CD4-positive, alpha-beta T cell treated with Interleukin-15 for 1 hour (primary cell): ENCODE measurements around the gene CCDC152.
"Not testable (repeated sequence)": the region's sequence is repeated elsewhere in the genome, so short reads cannot be mapped to it uniquely, and the experiment has no call there.

ENCODE experiments used
- DNase-seq: peaks from one replicate; pipeline ENCODE4 v3.0.0-alpha.2; 2020

The CCDC152 gene

DNA sequence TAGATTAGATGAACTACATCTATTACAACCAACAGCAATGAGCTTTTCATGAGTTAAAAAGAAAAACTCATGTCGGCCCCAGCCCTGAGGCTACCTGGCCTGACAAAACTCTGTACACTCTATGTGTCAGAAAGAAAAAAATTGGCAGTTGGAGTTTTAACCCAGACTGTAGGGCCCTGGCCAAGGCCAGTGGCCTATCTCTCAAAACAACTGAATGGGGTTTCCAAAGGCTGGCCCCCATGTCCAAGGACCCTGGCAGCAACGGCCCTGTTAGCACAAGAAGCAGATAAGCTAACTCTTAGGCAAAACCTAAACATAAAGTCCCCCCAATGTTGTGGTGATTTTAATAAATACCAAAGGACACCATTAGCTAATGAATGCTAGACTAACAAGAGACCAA lies 59.9 kb downstream of the CCDC152 start:
- not testable (repeated sequence) for DNase-seq

- DNase-seq = no peak
Measured at GRCh38 chr5:42819745-42820144, 63.1 kb downstream of the CCDC152 start.

DNA sequence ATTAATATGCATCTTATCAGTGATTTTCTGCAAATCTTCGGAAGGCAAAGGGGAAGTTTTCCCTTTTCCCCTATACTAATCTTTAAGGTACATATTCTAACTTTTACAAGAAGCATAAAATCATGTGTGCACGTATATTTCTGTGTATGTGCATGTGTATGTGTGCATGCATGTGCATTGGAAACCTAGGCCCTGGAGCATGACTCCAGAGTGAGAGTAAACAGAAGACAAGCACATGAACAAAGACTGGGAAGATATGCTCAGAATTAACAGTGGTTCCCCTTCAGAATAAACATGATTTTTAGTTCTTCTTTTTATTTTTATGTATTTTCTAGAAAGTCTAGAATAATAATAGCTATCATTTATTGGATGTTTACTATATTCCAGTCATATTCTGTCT lies 65.9 kb downstream of the CCDC152 start:
- no peak for DNase-seq

- no peak for DNase-seq
Measured at GRCh38 chr5:42824347-42824976, 67.8 kb downstream of the CCDC152 start.

DNA sequence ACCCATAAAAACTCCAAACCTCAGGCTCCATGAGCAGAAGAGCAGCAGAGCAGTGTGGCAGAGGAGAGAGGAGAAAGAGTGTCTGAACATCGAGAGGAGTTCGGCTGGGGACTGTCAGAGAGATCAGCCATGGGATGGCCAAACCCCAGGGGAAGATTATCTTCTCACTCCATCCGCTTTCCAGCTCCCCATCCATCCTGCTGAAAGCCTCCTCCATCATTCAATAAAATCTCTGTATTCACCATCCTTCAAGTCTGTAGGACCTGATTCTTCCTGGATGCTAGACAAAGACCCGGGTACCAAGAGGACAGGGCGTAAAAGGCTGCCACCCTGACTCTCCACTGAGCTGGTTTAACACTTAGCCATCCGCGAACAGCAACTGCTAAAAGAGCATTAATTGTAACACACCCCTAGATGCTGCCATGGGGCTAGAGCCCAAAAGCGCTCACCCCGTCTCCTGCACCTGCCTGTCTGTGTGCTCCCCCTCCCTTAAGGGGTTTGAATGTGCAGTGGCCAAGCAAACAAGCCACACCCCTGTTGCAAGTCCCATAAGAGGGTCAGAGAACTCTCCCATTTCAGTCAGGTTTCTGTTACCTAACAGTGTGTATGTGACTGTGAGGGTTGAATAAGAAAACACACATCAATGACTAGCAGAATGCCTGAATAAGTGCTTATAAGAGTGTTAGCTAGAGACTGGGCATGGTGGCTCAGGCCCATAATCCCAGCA lies 69.0 kb downstream of the CCDC152 start:
- no peak for DNase-seq

DNA sequence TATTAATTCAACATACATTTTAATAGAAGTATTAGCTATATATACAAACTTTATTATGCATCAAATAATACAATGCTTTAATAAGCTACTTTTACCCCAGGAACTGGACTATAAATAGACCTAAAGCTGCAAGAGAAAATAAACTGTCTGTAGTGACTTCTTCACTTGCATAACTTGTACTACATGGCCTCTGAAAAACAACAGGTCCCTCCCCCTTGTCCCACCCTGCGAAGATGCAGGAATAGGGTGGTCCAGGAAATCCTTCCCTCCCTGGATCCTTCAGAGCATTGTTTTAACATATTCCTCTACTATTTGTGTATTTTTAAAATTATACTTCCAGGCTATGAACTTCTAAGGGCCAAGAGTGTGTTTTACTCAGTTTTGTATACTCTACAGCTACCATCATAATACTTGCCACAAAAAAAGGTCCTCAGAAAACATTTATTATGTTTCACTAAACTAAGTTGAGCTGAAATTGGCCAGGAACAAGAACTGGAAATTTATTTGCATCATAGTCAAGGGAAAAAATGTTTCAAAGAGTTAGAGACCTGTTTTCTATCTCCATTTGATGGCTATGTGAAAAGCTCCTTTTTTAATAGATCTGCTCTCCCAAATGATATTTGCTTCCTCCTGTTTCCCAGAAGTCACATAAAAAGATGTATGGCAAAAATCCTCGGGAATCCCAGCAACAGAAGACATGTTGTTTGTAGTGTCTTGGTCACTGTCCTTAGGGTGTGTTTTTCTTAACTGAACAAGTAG lies 70.3 kb downstream of the CCDC152 start:
- no peak for DNase-seq

- no peak for DNase-seq
Measured at GRCh38 chr5:42828671-42829070, 72.1 kb downstream of the CCDC152 start.

- DNase-seq = no peak
Measured at GRCh38 chr5:42830924-42831323, 74.3 kb downstream of the CCDC152 start.

DNA sequence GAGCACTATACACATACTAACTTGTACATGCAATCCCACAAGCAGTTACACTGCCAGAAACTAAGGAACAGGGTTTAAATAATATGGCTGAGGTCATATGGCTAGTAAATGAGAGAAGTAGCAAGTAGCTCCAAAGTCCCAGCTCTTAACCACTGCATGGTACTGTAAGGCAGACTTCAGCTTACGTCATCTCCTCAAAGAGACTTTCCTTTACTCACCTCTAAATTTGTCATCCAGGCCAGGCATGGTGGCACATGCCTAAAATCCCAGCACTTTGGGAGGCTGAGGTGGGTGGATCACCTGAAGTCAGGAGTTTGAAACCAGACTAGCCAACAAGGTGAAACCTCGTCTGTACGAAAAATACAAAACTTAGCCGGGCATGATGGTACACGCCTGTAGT lies 75.4 kb downstream of the CCDC152 start:
- DNase-seq = no peak

DNA sequence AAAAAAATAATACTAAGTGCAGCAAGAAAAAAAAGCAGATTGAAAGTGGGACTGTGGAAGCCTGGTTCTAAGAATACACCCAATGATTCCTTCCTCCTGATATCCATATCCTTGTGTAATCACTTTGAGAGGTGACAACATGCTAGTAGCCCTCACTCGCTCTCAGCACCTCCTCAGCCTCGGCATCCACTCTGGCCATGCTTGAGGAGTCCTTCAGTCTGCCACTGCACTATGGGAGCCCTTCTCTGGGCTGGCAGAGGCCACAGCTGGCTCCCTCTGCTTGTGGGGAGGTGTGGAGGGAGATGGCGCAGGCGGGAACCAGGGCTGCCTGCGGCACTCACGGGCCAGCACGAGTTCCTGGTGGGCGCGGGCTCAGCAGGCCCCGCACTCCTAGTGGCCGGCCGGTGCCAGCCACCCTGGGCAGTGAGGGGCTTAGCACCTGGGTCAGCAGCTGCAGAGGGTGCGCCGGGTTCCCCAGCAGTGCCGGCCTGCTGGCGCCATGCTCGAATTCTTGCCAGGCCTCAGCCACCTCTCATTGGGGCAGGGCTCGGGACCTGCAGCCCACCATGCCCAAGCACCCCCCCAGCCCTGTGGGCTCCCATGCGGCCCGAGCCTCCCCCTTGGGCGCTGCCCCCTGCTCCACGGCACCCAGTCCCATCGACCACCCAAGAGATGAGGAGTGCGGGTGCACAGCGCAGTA lies 79.6 kb downstream of the CCDC152 start:
- no peak for DNase-seq

DNA sequence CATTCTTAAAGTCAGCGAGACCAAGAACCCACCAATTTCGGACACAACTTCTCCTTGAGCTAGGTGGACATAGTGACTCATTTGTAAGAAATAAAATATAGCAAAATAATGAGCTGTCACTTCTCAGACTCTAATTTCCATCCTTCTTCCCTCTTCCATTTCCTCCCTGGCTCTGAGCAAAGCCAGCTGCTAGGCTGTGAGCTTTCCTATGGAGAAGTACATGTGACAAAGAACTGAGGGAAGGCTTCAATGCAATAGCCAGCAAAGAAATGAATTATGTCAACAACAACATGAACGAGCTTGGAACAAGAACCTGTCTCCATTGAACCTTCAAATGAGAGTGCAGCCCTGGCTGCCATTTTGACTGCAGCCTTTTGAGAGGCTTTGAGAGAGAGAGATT lies 81.0 kb downstream of the CCDC152 start:
- no peak for DNase-seq

GRCh38 chr5:42839196-42839595 lies 82.6 kb downstream of the CCDC152 start:
- no peak for DNase-seq

- no peak for DNase-seq
Measured at GRCh38 chr5:42840269-42840668, 83.7 kb downstream of the CCDC152 start.

DNA sequence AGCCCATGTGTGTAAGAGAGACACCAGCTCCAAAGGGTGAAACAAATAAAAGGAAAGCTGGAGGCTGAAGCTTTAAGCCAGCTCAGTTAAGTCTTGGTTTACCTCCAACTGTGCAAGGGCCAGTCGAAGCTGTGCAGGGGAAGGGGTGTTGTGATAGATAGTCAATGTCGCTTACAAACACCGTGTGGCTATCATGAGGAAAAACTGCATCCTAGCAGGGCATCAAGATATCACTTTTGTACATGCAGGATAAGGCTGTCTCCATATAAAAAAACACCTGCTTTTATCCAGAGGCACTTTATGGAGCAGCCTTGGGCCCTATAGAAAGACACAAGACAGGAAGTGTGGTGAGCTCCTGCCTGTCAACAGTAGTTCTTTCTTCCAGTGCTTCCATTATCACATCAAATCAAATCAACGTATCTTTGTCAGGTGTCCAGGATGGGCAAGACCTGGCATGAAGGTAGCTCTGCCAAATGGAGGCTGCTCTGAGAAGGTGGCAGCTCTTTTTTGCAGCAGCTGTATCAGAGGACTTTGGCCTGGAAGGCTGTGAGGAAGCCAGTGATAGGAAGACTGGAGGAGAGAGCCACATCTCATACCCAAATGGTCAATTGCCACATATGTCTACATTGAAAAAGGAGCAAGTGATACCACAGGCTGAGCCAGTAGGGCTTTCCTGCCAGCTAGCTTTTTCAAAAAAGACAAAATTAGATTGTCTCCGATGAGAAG lies 84.4 kb downstream of the CCDC152 start:
- no peak for DNase-seq

DNA sequence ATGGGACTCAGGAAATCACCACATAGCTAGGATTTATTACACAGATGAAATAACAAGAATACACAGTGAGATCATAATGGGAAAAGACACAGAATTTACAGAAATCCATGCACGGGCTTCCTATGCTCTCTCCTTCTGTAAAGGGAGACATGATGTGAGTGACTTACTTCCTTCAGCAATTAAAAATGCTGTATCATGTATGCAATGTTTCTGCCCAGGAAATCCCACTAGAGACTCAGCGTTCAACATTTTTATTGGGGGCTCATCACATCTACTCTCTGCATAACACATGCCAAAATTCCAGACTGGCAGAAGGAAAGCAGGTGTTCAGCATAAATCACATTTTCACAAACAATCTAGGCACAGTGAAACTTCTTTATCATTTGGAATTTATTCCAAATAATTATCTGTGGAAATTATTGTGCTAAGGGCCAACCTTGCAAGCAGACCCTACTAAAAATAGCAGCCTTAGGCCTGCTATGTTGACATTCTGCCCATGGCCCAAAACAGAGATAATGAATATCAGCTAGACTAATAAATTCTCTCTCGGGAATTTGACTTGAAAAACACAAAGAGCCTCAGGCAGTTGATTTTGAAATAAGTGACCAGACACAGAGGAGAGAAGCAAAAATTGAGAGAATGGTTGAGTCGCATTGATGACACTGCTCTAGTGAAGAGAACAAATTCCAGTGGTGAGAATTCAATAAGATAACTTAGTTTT lies 86.5 kb downstream of the CCDC152 start:
- DNase-seq = no peak

GRCh38 chr5:42843675-42844292 lies 87.2 kb downstream of the CCDC152 start:
- DNase-seq = no peak

- not testable (repeated sequence) for DNase-seq
Measured at GRCh38 chr5:42844408-42844807, 87.8 kb downstream of the CCDC152 start.

- no peak for DNase-seq
Measured at GRCh38 chr5:42848545-42848944, 91.9 kb downstream of the CCDC152 start.

- DNase-seq = no peak
Measured at GRCh38 chr5:42851481-42851880, 94.9 kb downstream of the CCDC152 start.
